GM19351 (cell line): Measurements from ENCODE around the gene MBNL2.
A peak's percentile ranks its signal among the peaks of the same experiment; 100 is the strongest.

Experiments
- ATAC-seq: cut with Tn5 transposase; IDR thresholded peaks from one replicate; pipeline ENCODE4 v1.9.1; 2021; ENCODE audit warnings: mild to moderate bottlenecking, moderate library complexity; ENCODE audit not compliant: unreplicated experiment

The MBNL2 gene

DNA sequence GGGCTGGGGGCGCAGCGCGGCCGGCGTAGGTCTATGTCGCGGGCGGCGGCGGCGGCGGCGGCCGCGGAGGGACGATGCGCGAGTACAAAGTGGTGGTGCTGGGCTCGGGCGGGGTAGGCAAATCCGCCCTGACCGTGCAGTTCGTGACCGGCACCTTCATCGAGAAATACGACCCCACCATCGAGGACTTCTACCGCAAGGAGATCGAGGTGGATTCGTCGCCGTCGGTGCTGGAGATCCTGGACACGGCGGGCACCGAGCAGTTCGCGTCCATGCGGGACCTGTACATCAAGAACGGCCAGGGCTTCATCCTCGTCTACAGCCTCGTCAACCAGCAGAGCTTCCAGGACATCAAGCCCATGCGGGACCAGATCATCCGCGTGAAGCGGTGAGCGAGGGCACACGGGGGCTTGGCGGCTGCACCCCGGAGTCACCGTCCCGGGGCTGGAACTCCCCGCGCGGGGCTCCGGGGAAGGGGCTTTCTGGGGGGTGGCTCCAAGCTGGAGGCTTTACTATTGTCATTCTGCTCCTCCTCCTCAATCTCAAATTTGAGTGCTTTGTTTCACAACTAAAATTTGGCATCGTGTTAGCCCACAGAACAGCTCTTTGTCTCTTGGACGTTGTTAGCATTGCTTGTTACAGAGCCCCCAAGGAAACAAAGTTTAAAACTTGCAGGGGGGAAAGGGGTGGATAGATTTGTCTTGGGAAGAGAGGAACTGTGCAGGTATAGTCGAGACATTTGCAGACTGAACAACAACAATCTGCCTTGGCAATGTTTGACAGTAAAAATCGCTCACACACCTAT lies 212.5 kb downstream of the MBNL2 start:
- ATAC-seq: peak; percentile 2

GRCh38 chr13:97435323-97435722 lies 213.2 kb downstream of the MBNL2 start:
- ATAC-seq: no peak

GRCh38 chr13:97435794-97436193 lies 213.7 kb downstream of the MBNL2 start:
- ATAC-seq: no peak

- ATAC-seq: no peak
Observed at GRCh38 chr13:97436845-97437244, 214.7 kb downstream of the MBNL2 start.

DNA sequence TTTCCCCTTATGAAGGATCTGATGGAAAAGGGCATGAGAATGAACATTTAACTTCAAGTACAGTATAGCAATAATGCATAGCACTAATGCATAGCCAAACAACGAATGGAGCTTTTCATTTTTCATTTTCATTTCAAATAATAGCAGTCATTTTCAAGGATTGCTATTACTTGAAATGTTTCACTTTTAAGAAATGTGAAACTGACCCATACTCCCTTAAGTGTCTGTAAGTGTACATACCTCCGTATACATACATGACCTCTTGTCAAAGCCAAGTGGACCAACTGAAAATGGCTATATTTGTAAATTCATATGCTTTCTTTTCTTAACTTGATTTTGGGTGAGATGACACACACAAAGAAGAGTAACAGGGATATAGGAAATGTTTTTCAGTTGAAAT lies 215.6 kb downstream of the MBNL2 start:
- ATAC-seq: no peak

DNA sequence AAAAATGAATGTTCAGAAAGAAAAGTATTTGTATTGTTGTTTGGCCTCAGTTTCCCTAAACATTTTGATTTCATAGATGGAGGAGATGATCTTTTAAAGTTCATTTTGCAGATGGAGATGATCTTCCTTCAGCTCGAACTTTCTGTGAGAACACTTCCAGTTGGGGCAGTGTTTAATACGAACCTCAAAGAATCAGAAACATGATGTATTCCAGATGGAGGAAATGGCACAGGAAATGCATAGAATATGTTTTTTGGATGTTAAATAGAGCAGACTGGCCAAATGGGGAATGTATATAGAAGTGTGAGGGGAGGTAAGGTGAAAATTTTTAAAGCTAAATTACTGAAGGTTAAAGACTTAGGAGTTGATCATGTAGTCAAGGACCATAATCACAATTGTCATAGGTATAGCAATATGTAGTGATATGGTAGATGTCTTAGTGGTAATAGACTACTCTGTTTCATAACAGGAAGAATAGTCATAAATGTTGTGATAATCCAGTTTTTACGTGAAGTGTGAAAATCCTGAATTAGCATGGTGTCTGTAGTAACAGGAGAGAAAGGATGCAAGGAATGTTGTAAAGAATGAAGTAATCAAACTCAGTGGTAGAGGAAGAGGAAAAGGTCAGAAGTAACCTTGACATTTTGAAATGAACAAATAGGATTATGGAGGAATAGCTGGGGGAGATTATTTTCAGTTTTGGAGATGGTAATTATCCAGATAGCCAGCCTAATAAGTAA lies 216.9 kb downstream of the MBNL2 start:
- no peak for ATAC-seq

GRCh38 chr13:97440598-97441170 lies 218.6 kb downstream of the MBNL2 start:
- no peak for ATAC-seq

DNA sequence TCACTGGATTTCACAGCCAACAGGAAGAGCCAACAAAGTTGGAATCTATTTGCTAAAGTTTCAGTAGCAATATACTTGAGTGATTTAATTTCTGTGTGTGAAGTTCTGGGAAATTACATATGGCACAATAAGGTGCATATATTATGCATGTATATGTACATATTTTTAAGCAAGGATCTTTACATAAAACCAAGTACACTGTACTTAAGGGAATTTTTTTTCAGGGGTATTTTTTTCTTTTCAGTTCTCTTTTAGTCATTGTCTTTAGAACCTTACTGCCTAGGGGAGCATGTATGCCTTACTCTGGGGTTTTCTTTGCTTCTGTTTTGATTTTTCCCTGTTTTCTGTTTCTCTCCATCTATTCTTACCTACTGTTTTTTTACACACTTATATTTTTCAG lies 219.2 kb downstream of the MBNL2 start:
- peak; percentile 53 for ATAC-seq
